Renal cortex interstitium (tissue), 15 donors: ENCODE data around the gene CIITA. TPM values are rescaled to one million over a fixed set of nuclear protein-coding genes. Genes with fewer than 3 reads are reported as not detected.
"Not testable (repeated sequence)": the region's sequence is repeated elsewhere in the genome, so short reads cannot be mapped to it uniquely, and the experiment has no call there.

Experiments used
- DNase-seq, 11 donors: peaks; one replicate each; pipeline ENCODE4 v3.0.0-alpha.2; 2013; ENCODE audit warnings: low read depth in 9 of 11, low spot score in 4 of 11; ENCODE audit errors: extremely low read depth in 1 of 11
- long read RNA-seq, 16 experiments: transcript quantifications; one replicate each; lab custom pipeline, GENCODE V29; 2026
- polyA plus RNA-seq, 3 donors: library from polyadenylated mRNA; unstranded; fragments of 120-200 nt; gene quantifications; one replicate each; pipeline ENCODE4 v1.2.1, GENCODE V29; 2013; ENCODE audit not compliant: insufficient read length in 3 of 3

CIITA gene, protein sequence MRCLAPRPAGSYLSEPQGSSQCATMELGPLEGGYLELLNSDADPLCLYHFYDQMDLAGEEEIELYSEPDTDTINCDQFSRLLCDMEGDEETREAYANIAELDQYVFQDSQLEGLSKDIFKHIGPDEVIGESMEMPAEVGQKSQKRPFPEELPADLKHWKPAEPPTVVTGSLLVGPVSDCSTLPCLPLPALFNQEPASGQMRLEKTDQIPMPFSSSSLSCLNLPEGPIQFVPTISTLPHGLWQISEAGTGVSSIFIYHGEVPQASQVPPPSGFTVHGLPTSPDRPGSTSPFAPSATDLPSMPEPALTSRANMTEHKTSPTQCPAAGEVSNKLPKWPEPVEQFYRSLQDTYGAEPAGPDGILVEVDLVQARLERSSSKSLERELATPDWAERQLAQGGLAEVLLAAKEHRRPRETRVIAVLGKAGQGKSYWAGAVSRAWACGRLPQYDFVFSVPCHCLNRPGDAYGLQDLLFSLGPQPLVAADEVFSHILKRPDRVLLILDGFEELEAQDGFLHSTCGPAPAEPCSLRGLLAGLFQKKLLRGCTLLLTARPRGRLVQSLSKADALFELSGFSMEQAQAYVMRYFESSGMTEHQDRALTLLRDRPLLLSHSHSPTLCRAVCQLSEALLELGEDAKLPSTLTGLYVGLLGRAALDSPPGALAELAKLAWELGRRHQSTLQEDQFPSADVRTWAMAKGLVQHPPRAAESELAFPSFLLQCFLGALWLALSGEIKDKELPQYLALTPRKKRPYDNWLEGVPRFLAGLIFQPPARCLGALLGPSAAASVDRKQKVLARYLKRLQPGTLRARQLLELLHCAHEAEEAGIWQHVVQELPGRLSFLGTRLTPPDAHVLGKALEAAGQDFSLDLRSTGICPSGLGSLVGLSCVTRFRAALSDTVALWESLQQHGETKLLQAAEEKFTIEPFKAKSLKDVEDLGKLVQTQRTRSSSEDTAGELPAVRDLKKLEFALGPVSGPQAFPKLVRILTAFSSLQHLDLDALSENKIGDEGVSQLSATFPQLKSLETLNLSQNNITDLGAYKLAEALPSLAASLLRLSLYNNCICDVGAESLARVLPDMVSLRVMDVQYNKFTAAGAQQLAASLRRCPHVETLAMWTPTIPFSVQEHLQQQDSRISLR
- 10 to 100 TPM in 1 of 3 donors, 1 to 10 TPM in 2; 4.8 to 10.7 (median 5.0) TPM for polyA plus RNA-seq
- long read RNA-seq, donor 1, partial matches to known transcripts, result 0 of 1 reads
- long read RNA-seq, donor 1, other reads (novel, unspliced or antisense), result 0 of 1 reads
- long read RNA-seq, donor 2, result 0 reads
- long read RNA-seq, donor 3, result 0 reads
- long read RNA-seq, donor 4, result 0 reads
- long read RNA-seq, donor 5, result 0 reads
- long read RNA-seq, donor 6, result 0 reads
- long read RNA-seq, donor 7, partial matches to known transcripts, result 0 of 1 reads
- long read RNA-seq, donor 7, other reads (novel, unspliced or antisense), result 0 of 1 reads
- long read RNA-seq, donor 8, result 0 reads
- long read RNA-seq, donor 9, result 0 reads
- long read RNA-seq, donor 10, result 0 reads
- long read RNA-seq, donor 11, partial matches to known transcripts, result 0 of 31 reads
- long read RNA-seq, donor 11, other reads (novel, unspliced or antisense), result 31 of 31 reads
- long read RNA-seq, donor 12, result 0 reads
- long read RNA-seq, donor 13, result 0 reads
- long read RNA-seq, donor 14, result 0 reads
- long read RNA-seq, donor 15, partial matches to known transcripts, result 0 of 1 reads
- long read RNA-seq, donor 15, other reads (novel, unspliced or antisense), result 0 of 1 reads
- long read RNA-seq, donor 16, result 0 reads

DNA sequence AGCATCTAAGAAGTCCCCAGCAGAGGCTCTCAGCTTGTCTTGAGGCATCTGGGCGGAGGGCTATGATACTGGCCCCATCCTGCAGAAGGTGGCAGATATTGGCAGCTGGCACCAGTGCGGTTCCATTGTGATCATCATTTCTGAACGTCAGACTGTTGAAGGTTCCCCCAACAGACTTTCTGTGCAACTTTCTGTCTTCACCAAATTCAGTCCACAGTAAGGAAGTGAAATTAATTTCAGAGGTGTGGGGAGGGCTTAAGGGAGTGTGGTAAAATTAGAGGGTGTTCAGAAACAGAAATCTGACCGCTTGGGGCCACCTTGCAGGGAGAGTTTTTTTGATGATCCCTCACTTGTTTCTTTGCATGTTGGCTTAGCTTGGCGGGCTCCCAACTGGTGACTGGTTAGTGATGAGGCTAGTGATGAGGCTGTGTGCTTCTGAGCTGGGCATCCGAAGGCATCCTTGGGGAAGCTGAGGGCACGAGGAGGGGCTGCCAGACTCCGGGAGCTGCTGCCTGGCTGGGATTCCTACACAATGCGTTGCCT lies at the start of gene CIITA:
TSS of gene CIITA (plus strand) at position 404 of the 543 bp plus-strand sequence. CDS start at position 533, 129 bp downstream.
- DNase-seq, result no peak

DNA sequence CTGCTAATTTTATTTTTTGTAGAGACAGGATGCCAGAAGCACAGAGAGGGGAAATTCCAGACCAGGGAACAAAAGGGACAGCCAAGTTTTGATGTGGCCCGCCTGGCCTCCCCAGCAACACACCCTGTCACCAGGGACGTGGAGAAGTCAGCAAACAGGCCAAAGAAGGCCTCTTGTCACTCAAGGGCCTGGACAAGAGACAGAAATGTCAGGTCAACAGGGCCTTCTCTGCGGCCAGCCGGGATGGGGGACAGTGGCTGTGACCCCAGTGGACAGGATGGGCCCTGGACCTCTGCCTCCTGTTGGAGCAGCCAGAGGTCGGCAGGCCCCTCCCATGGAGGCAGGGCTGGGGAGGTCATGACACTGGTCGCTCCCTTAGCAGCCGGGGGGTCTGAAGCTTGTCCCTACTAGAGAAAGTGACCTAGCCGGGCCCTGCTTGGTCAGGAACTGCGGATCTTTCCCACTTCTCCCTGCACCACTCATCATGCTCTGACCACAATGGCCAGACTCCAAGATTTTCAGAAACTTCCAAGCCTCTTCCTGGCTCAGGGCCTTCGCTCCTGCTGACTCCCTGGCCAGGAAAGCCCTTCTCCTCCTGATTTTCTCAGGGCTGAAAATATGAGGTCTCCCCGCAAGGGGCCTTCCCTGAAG lies 49.2 kb upstream of the CIITA start:
- DNase-seq, result peak in 7 of 11 donors; percentile 9 to 57 (median 42)

DNA sequence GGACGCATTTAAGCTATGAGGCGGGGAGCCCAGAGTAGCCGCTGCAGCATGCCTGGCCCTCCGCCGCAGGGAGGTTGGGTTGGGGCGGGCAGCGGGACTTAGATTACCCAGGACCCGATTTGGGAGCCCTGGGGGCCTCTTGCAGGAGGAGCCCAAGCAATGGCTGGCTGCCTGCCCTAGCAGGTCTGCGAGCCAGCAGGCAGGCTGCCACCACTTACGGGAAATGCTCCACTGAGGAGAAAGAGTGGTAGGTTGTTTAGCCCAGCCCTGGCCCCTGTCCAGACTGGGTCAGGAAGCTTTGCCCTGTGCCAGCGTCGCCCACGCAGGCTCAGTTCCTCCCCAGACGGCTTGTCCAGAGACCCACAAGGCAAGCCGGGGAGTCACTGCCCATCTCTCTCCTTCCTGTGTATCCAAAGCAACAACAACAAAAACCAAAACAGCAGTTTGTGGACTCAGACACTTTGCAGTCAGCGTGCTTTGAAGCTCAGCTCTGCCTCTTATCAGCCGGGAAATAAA lies 48.1 kb upstream of the CIITA start:
- DNase-seq, result peak in 7 of 11 donors; percentile 18 to 53 (median 42)

DNA sequence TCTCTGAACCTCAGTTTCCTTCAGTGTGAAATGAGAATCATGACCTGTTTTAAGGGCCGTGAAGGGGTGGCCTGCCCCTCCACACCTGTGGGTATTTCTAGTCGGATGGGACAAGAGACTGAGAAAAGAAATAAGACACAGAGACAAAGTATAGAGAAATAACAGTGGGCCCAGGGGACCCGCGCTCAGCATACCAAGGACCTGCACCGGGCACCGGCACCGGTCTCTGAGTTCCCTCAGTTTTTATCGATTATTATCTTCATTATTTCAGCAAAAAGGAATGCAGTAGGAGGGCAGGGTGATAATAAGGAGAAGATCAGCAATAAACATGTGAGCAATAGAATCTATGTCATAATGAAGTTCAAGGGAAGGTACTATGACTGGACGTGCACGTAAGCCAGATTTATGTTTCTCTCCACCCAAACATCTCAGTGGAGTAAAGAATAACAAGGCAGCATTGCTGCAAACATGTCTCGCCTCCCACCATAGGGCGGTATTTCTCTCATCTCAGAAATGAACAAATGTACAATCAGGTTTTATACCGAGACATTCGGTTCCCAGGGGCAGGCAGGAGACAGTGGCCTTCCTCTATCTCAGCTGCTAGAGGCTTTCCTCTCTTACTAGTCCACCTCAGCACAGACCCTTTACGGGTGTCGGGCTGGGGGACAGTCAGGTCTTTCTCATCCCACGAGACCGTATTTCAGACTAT lies 47.5 kb upstream of the CIITA start:
- not testable (repeated sequence) for DNase-seq

DNA sequence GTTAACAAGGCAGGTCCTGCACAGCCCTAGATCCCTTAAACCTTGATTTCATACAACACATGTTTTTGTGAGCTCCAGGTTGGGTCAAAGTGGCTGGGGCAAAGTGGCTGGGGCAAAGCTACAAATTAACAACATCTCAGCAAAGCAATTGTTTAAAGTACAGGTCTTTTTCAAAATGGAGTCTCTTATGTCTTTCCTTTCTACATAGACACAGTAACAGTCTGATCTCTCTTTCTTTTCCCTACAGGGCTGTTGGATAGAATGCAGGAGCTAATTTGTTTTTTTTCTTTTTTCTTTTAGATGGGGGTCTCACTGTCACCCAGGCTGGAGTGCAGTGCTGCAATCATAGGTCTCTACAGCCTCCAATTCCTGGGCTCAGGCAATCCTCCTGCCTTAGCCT lies 46.8 kb upstream of the CIITA start:
- not testable (repeated sequence) for DNase-seq

DNA sequence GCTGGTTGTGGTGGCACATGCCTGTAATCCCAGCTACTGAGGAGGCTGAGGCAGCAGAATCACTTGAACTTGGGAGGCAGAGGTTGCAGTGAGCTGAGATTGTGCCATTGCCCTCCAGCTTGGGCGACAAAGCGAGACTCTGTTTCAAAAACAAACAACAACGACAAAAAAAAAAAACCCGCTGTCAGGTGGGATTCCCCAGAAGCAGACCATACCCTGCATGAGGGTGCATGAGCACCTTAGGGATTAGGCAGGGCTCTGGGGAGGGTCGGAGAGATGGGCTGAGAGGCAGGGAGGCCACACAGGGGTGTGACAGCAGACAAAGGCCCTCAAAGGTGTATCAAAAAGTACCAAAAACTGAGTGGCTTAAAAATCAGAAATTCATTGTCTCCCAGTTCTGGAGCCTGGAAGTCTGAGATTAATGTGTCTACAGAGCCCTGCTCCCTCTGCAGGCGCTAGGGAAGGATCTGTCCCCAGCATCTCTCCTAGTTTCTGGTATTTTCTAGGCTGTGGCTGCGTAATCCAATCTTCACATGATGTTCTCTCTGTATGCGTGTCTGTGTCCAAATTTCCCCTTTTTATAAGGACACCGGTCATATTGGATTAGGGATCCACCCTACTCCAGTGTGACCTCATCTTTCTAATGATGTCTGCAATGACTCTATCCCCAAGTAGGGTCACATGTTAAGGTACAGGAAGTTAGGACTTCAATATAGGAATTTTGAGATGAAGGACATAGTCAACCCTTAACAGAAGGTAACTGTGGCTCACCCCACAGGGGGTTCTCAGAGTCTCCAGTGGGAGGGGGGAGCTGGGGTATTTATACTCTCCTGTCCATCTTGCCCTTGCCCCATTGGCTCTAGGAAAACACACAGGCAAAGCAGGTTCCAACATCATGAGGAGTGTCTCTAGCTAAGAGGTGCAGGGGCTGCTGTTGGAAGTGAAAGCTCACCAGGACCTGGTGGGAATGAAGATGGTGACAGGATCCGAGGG lies 44.8 kb upstream of the CIITA start:
- no peak for DNase-seq

DNA sequence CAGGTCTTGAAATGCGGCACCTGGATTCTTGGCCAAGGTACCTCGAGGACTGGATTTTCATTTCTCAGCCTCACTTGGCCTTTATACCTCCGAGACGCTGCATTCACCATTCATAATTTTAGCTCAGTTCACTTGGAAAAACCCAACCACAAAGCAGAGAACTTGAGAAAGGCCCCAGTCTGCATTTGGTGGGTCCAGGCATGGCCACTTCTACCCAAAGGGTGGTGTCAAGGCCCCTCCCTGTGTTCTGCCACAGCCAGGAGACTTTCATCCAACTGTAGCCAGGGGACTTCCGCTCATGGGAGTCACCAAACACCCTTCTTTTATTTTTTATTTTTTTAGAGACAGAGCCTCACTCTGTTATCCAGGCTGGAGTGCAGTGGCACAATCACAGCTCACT lies 43.7 kb upstream of the CIITA start:
- DNase-seq, result no peak

DNA sequence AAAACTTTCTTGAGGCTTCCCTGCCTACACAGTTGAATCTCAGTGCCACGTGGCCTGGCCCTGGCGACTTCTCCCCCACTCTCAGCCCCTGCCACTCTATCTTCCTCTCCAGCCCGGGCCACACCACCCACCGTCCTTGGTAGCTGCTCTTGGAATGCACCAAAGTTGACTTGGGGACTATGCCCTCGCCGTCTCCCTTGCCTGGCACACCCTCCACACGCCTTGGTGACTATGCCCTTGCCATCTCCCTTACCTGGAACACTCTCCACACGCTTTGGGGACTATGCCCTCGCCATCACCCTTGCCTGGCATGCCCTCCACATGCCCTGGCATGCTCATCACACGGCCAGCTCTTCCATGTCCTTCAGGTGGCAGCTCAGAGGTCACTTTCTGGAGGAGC lies 42.9 kb upstream of the CIITA start:
- no peak for DNase-seq

DNA sequence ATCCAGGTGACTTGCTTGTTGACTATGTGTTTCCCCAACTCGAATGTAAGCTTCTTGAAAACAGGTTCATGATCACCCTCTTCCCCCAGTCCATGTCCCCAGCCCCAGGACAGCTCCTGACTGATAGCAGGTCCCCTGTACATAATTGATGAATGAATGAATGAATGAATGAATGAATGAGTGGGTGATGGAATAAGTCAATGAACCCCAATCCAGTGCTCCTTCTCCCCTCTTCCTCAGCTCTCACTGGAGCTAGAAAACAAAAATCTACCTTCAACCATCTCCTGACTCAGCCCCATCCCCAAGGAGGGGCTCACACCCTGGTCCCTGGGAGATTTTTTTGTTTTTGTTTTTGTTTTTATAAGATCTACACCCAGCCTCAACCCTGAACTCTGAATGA lies 42.2 kb upstream of the CIITA start:
- DNase-seq, result no peak

DNA sequence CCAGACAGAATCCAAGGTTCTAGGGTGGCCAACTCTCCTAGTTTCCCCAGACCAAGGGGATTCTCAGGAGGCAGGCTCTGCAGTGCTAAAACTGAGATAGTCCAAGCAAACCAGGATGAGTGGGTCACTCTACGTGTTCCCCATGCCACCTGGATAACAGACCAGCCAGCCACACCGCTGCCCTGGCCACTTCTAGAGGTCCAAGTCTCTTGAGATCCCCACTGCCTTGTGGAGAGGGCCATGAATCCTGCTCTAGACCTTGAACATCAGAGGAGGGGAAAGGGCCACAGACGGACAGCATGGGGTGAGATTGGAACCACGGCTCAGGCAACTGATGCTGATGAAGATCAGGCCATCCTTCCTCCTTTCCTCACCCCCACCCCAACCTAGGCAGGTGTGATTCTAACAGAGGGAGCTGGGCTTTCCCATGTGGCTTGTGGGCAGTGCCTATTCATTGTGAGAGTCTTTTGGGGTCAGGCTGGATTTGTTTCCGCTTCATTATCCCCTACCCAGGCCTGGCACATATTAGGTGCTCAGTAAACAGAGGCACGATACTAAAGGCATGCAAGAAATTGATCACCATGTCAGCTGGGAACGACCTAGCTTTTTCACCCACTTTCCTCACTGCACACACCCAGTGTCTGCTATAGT lies 41.6 kb upstream of the CIITA start:
- no peak for DNase-seq

DNA sequence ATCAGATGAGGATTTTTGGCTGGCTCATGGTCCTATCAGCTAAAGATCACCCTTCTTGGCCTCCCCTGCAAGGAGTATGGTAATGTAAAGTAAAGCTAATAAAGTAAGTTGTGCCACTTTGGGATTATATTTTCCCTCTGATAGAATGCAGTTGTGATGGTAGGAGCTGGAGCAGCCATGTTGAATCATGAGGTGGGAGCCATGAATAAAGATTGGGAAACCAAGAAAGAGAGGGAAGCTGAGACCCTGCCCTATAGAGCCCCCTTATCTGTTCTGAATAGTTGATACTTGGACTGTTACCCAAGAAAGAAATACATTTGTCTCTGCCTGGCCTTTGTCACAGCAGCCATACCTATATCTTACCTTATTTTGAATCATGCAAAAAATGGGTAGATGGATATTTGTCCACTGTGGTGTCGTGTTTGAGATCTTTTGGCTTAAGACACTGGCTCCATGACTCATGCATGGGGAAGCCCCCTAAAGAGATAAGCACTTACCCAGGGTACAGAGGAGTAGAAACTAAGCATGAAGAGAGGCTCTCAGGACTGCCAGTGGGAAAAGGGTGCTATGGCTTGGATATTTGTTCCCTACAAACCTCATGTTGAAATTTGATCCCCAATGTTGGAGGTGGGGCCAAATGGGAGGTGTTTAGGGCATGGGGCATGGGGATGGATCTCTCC lies 40.7 kb upstream of the CIITA start:
- DNase-seq, result no peak

DNA sequence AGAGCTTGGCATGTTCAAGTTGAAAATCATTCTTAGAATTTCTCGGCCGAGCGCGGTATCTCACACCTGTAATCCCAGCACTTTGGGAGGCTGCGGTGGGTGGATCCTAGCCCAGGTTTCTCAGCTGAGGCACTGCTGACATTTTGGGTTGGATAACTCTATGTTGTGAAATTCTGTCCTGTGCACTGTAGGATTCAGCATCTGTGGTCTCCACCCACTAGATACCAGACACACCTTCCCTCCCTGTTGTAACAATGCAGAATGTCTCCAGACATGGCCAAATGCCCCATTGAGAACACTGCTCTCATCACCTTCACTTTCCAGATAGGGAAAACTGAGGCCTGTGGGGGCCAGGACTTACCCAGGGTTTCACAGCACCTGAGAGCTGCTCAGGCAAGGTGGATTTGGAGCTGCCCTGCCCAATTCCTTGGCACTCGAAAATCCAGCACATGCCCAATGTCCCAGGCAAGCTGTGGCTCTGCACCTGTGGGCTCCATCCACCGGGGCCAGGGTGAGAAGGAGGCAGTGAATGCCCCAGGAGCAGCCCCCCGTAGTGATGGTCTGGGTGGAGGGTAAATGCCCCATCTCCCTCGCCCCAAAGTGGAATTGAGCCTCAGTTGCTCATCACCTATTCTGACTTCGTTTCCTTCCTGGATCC lies 38.3 kb upstream of the CIITA start:
- no peak for DNase-seq

DNA sequence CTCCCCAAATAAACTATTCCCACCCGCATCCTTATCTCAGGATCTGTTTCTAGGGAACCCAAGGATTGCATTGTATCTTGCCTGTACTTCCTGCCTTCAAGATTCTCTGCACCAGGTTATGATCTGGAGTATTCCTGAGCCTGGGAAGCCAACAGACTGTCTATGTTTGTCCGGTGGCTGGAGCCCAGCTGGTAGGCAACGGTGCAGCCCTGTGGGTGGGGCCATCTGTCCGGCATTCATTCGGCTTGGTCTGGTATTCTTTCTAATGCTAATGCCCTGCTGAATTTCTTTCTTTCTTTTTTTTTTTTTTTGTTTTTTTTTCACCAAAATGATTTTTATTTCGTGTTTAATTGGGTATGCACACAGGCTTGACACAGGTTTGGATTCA lies 37.7 kb upstream of the CIITA start:
- DNase-seq, result no peak

DNA sequence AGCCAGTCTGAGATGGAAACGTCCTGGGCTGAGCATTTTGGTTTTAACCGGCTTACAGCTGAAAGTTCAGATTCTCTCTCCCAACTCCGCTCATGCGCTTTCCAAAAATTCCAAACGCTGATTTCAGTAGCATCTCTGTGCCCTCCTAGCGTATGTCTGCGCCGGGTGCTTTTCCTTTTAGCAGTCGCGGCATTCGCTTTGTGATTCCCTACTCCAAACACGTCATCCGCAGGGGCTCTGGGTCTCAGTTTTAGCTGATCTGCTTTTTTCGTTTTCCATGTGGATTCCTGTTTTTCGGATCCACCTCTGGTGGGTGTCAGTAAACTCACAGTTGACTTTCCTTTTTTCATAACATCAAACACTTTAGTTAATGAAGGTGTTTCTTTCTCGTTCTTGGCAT lies 36.3 kb upstream of the CIITA start:
- no peak for DNase-seq
